Measurements from ENCODE around the gene PAGR1.

PAGR1 gene

DNA sequence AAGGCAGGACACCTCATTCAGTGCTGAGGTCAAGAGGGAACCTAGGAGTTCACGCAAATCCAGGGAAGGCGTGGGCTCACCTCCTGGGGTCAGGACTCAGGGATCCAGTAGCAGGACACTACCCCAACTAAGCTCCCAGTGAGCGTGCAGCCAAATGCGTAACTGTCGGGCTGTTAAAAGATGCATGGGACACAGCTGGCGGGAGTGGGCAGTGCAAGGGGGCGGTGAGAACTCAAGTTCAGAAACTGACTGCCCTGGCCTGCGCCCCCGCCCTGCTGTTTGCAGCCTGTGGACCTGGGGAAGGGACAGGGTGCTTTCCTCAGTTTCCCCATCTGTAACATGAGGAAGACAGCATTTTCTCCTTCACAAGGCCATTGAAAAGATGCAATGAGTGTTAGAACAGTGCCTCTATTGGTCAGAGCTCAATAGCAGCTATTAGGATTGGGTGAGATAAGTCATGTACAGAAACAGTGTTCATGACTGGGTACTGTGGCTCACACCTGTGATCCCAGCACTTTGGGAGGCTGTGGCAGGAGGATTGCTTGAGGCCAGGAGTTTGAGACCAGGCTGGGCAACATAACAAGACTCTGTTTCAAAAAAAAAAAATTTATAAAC lies 26.9 kb downstream of the PAGR1 start:
- TF ChIP-seq EZH2phosphoT487 (conservative IDR thresholded peaks at IDR 0.05; ENCODE audit: low read length) = no peak
- TF ChIP-seq, protein P1, sequence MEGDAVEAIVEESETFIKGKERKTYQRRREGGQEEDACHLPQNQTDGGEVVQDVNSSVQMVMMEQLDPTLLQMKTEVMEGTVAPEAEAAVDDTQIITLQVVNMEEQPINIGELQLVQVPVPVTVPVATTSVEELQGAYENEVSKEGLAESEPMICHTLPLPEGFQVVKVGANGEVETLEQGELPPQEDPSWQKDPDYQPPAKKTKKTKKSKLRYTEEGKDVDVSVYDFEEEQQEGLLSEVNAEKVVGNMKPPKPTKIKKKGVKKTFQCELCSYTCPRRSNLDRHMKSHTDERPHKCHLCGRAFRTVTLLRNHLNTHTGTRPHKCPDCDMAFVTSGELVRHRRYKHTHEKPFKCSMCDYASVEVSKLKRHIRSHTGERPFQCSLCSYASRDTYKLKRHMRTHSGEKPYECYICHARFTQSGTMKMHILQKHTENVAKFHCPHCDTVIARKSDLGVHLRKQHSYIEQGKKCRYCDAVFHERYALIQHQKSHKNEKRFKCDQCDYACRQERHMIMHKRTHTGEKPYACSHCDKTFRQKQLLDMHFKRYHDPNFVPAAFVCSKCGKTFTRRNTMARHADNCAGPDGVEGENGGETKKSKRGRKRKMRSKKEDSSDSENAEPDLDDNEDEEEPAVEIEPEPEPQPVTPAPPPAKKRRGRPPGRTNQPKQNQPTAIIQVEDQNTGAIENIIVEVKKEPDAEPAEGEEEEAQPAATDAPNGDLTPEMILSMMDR (IDR thresholded peaks at IDR 0.05; ENCODE audit: insufficient read depth, low read length, poor library complexity, severe bottlenecking) = no peak
- Histone ChIP-seq H2AFZ (ENCODE audit: low read depth, low read length, severe bottlenecking) (no peak overlapping the region), H3K4me3 (ENCODE audit: insufficient read depth, low read length, poor library complexity, severe bottlenecking) (no peak overlapping the region), H3K79me2 (ENCODE audit: insufficient read depth, low read length) (no peaks in the 10 kb centered on the region), H3K4me2 (ENCODE audit: low read depth, low read length, poor library complexity, severe bottlenecking) (no peak overlapping the region), H3F3A (ENCODE audit: insufficient read depth) (no peaks in the 10 kb centered on the region), H3K27me3 (ENCODE audit: low read length) (no peaks in the 10 kb centered on the region), H3K9me3 (ENCODE audit: insufficient read depth, low read length) (no peaks in the 10 kb centered on the region), H3K9me2 (replicated peaks; ENCODE audit: insufficient read depth, low read length) (no peaks in the 10 kb centered on the region), H3K27ac (ENCODE audit: low read depth, low read length) (no peak overlapping the region), H4K20me1 (ENCODE audit: low read depth, low read length) (no peaks in the 10 kb centered on the region), H3K9ac (ENCODE audit: low read length) (no peak overlapping the region), H3K36me3 (ENCODE audit: low read length) (no peaks in the 10 kb centered on the region)

DNA sequence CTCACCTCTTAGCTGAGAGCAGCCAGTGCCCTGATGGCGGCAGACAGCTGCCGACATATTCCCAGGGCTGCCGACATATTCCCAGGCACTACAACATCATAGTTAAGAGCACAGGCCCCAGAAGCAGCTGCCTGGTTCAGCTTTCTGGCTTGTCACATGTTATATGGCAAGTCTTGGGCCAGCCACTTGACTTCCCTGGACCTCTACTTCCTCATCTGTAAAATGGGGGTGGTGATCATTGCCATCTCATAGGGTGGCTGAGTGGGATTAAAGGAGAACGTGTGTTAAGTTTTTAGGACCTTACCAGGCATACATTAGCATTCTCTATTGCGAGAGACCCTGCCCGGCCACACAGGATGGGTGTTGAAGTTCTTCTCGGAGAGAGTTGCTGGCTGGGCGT lies 28.0 kb downstream of the PAGR1 start:
- no peaks in the 10 kb centered on the region for H3K9me2 ChIP-seq (replicated peaks; ENCODE audit: insufficient read depth, low read length)
- TF ChIP-seq, protein P1 (IDR thresholded peaks at IDR 0.05; ENCODE audit: insufficient read depth, low read length, poor library complexity, severe bottlenecking) = no peak
- TF ChIP-seq EZH2phosphoT487 (conservative IDR thresholded peaks at IDR 0.05; ENCODE audit: low read length) = no peak
- H3K9me3 ChIP-seq (ENCODE audit: insufficient read depth, low read length) = no peaks in the 10 kb centered on the region
- no peak overlapping the region for H3K9ac ChIP-seq (ENCODE audit: low read length)
- no peaks in the 10 kb centered on the region for H3K27me3 ChIP-seq (ENCODE audit: low read length)
- no peak overlapping the region for H2AFZ ChIP-seq (ENCODE audit: low read depth, low read length, severe bottlenecking)
- no peaks in the 10 kb centered on the region for H3K79me2 ChIP-seq (ENCODE audit: insufficient read depth, low read length)
- no peak overlapping the region for H3K4me2 ChIP-seq (ENCODE audit: low read depth, low read length, poor library complexity, severe bottlenecking)
- H3K36me3 ChIP-seq (ENCODE audit: low read length) = no peaks in the 10 kb centered on the region
- H3F3A ChIP-seq (ENCODE audit: insufficient read depth) = no peaks in the 10 kb centered on the region
- no peak overlapping the region for H3K4me3 ChIP-seq (ENCODE audit: insufficient read depth, low read length, poor library complexity, severe bottlenecking)
- H3K27ac ChIP-seq (ENCODE audit: low read depth, low read length) = no peak overlapping the region
- H4K20me1 ChIP-seq (ENCODE audit: low read depth, low read length) = no peaks in the 10 kb centered on the region

DNA sequence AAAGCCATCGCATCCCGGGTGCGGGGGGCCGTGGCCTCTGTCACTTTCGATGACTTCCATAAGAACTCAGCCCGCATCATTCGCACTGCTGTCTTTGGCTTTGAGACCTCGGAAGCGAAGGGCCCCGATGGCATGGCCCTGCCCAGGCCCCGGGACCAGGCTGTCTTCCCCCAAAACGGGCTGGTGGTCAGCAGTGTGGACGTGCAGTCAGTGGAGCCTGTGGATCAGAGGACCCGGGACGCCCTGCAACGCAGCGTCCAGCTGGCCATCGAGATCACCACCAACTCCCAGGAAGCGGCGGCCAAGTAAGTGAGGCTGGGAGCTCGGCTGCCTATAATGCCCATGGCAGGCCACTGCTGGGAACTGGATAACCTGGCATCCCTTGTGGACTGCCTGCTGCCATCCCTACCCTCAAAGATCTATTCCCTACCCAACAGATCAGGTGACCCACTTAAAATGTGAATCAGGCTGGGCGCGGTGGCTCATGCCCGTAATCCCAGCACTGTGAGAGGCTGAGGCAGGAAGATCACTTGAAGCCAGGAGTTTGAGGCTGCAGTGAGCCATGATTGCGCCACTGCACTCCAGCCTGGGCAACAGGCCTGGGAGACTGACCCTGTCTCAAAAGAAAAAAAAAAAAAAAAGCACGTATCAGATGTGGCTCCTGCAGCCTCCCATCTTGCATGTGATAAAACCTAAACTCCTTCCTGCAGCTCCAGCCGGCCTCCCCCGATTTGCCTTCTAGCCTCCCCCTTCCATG lies 28.8 kb downstream of the PAGR1 start:
- H4K20me1 ChIP-seq (ENCODE audit: low read depth, low read length) = no peaks in the 10 kb centered on the region
- H3K4me2 ChIP-seq (ENCODE audit: low read depth, low read length, poor library complexity, severe bottlenecking) = no peak overlapping the region
- no peaks in the 10 kb centered on the region for H3K36me3 ChIP-seq (ENCODE audit: low read length)
- no peak overlapping the region for H3K9ac ChIP-seq (ENCODE audit: low read length)
- H3F3A ChIP-seq (ENCODE audit: insufficient read depth) = no peaks in the 10 kb centered on the region
- H2AFZ ChIP-seq (ENCODE audit: low read depth, low read length, severe bottlenecking) = no peak overlapping the region
- no peaks in the 10 kb centered on the region for H3K9me3 ChIP-seq (ENCODE audit: insufficient read depth, low read length)
- TF ChIP-seq EZH2phosphoT487 (conservative IDR thresholded peaks at IDR 0.05; ENCODE audit: low read length) = no peak
- TF ChIP-seq, protein P1 (IDR thresholded peaks at IDR 0.05; ENCODE audit: insufficient read depth, low read length, poor library complexity, severe bottlenecking) = no peak
- H3K9me2 ChIP-seq (replicated peaks; ENCODE audit: insufficient read depth, low read length) = no peaks in the 10 kb centered on the region
- no peak overlapping the region for H3K4me3 ChIP-seq (ENCODE audit: insufficient read depth, low read length, poor library complexity, severe bottlenecking)
- no peaks in the 10 kb centered on the region for H3K27me3 ChIP-seq (ENCODE audit: low read length)
- no peaks in the 10 kb centered on the region for H3K79me2 ChIP-seq (ENCODE audit: insufficient read depth, low read length)
- no peak overlapping the region for H3K27ac ChIP-seq (ENCODE audit: low read depth, low read length)
